HepG2 (cell line): ENCODE data around the gene FOXN3.

ENCODE experiments used
- TCF7L2 ChIP-seq: IDR thresholded peaks from 2 replicates; pipeline ENCODE4 v1.6.1; 2011; ENCODE audit warnings: mild to moderate bottlenecking, low read depth, low read length, moderate library complexity
- ZNF124 ChIP-seq: sonication (generic); formaldehyde crosslinking; IDR thresholded peaks from 2 replicates; pipeline ENCODE4 v1.4.0; 2020; ENCODE audit warnings: missing genetic modification reagents
- ZNF678 ChIP-seq: sonication (generic); formaldehyde crosslinking; IDR thresholded peaks from 2 replicates; pipeline ENCODE4 v1.4.0; 2020; ENCODE audit warnings: mild to moderate bottlenecking, missing genetic modification reagents
- ZNF850 ChIP-seq: sonication (generic); formaldehyde crosslinking; conservative IDR thresholded peaks from 2 replicates; pipeline ENCODE4 v1.9.0; 2021; ENCODE audit warnings: mild to moderate bottlenecking, missing genetic modification reagents
- TF ChIP-seq, protein P1 (sequence below): sonication (generic); formaldehyde crosslinking; IDR thresholded peaks from 2 replicates; pipeline ENCODE4 v1.5.0; 2020; ENCODE audit warnings: mild to moderate bottlenecking, missing genetic modification reagents, moderate library complexity
- TF ChIP-seq, protein P2 (sequence below): IDR thresholded peaks from 2 replicates; pipeline ENCODE4 v1.6.1; 2016
- TF ChIP-seq, protein P3 (sequence below): sonication (generic); formaldehyde crosslinking; IDR thresholded peaks from 2 replicates; pipeline ENCODE4 v1.4.0; 2020; ENCODE audit warnings: mild to moderate bottlenecking, missing genetic modification reagents

DNA sequence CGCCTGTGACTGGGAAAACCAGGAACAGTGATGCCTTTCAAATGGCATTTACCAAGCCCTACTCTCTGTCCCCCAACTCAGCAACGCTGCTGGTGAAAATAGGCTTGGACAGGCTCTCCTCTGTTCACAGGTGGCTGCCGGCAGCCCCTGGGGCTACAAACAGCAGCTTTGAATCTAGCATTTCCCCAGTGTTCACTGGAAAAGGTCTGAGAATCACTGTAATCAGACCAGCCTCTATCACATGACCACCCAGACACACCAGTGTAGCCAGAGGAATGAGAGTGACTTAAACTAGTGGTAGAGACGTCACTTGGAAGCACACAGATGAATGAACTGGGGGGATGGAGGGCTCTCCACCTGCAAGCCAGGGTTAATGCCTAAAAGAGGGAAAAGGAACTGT is 151.8 kb downstream of the FOXN3 start:
- TF ChIP-seq, protein P1, sequence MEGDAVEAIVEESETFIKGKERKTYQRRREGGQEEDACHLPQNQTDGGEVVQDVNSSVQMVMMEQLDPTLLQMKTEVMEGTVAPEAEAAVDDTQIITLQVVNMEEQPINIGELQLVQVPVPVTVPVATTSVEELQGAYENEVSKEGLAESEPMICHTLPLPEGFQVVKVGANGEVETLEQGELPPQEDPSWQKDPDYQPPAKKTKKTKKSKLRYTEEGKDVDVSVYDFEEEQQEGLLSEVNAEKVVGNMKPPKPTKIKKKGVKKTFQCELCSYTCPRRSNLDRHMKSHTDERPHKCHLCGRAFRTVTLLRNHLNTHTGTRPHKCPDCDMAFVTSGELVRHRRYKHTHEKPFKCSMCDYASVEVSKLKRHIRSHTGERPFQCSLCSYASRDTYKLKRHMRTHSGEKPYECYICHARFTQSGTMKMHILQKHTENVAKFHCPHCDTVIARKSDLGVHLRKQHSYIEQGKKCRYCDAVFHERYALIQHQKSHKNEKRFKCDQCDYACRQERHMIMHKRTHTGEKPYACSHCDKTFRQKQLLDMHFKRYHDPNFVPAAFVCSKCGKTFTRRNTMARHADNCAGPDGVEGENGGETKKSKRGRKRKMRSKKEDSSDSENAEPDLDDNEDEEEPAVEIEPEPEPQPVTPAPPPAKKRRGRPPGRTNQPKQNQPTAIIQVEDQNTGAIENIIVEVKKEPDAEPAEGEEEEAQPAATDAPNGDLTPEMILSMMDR (CRISPR knock-in tag) = no peak
- TF ChIP-seq, protein P2, sequence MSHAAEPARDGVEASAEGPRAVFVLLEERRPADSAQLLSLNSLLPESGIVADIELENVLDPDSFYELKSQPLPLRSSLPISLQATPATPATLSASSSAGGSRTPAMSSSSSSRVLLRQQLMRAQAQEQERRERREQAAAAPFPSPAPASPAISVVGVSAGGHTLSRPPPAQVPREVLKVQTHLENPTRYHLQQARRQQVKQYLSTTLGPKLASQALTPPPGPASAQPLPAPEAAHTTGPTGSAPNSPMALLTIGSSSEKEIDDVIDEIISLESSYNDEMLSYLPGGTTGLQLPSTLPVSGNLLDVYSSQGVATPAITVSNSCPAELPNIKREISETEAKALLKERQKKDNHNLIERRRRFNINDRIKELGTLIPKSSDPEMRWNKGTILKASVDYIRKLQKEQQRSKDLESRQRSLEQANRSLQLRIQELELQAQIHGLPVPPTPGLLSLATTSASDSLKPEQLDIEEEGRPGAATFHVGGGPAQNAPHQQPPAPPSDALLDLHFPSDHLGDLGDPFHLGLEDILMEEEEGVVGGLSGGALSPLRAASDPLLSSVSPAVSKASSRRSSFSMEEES (CRISPR knock-in tag) = no peak
- TF ChIP-seq, protein P3, sequence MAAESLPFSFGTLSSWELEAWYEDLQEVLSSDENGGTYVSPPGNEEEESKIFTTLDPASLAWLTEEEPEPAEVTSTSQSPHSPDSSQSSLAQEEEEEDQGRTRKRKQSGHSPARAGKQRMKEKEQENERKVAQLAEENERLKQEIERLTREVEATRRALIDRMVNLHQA = no peak
- TF ChIP-seq ZNF850 (CRISPR knock-in tag) = no peak
- TF ChIP-seq TCF7L2 = no peak
- TF ChIP-seq ZNF678 = no peak
- TF ChIP-seq ZNF124 (CRISPR knock-in tag) = no peak
